Fibroblast of skin of left biceps (primary cell): ENCODE results near the gene PIPOX.
A peak's percentile ranks its signal among the peaks of the same experiment; 100 is the strongest.

Experiments
- DNase-seq, 2 experiments: peaks; one replicate each; pipeline ENCODE4 v3.0.0-alpha.2; 2013; ENCODE audit warnings: low read depth in 2 of 2

Gene PIPOX

GRCh38 chr17:29019475-29020181, 23.3 kb upstream of the PIPOX start:
- DNase-seq: no peak

GRCh38 chr17:29020576-29020975, 22.4 kb upstream of the PIPOX start:
- DNase-seq: no peak

GRCh38 chr17:29021226-29021625, 21.7 kb upstream of the PIPOX start:
- no peak for DNase-seq

GRCh38 chr17:29022074-29022473, 20.9 kb upstream of the PIPOX start:
- DNase-seq: no peak

- no peak for DNase-seq
These were observed 18.5 kb upstream of the PIPOX start for GRCh38 chr17:29024316-29024952.

GRCh38 chr17:29031488-29031887, 11.5 kb upstream of the PIPOX start:
- no peak for DNase-seq

- DNase-seq: no peak
These were observed 10.7 kb upstream of the PIPOX start for GRCh38 chr17:29032013-29032856.

- DNase-seq: no peak
These were observed 10.1 kb upstream of the PIPOX start for GRCh38 chr17:29032857-29033197.

- DNase-seq: no peak
These were observed 8.4 kb upstream of the PIPOX start for GRCh38 chr17:29034510-29034909.

GRCh38 chr17:29036584-29036983, 6.4 kb upstream of the PIPOX start:
- no peak for DNase-seq

GRCh38 chr17:29037739-29038084, 5.2 kb upstream of the PIPOX start:
- no peak for DNase-seq

GRCh38 chr17:29038085-29038795, 4.7 kb upstream of the PIPOX start:
- no peak for DNase-seq

- peak; percentile 60 to 69 for DNase-seq
These were observed 3.0 kb upstream of the PIPOX start for GRCh38 chr17:29039764-29040598.

GRCh38 chr17:29041091-29041490, 1.9 kb upstream of the PIPOX start:
- no peak for DNase-seq

- DNase-seq: no peak
These were observed 1.4 kb upstream of the PIPOX start for GRCh38 chr17:29041571-29041970.

- no peak for DNase-seq
These were observed 789 bp upstream of the PIPOX start for GRCh38 chr17:29042026-29042678.

GRCh38 chr17:29043539-29044145, 701 bp downstream of the PIPOX start:
- no peak for DNase-seq

- no peak for DNase-seq
These were observed 2.1 kb downstream of the PIPOX start for GRCh38 chr17:29045026-29045425.

GRCh38 chr17:29045734-29046472, 3.0 kb downstream of the PIPOX start:
- DNase-seq: no peak

- no peak for DNase-seq
These were observed 3.5 kb downstream of the PIPOX start for GRCh38 chr17:29046473-29046839.
